ENCODE results near the gene PAPSS1. TPM values are rescaled to one million over a fixed set of nuclear protein-coding genes. Genes with fewer than 3 reads are reported as not detected.
"Not testable (repeated sequence)": the region's sequence is repeated elsewhere in the genome, so short reads cannot be mapped to it uniquely, and the experiment has no call there.

The PAPSS1 gene
- total RNA-seq: 118 TPM

DNA sequence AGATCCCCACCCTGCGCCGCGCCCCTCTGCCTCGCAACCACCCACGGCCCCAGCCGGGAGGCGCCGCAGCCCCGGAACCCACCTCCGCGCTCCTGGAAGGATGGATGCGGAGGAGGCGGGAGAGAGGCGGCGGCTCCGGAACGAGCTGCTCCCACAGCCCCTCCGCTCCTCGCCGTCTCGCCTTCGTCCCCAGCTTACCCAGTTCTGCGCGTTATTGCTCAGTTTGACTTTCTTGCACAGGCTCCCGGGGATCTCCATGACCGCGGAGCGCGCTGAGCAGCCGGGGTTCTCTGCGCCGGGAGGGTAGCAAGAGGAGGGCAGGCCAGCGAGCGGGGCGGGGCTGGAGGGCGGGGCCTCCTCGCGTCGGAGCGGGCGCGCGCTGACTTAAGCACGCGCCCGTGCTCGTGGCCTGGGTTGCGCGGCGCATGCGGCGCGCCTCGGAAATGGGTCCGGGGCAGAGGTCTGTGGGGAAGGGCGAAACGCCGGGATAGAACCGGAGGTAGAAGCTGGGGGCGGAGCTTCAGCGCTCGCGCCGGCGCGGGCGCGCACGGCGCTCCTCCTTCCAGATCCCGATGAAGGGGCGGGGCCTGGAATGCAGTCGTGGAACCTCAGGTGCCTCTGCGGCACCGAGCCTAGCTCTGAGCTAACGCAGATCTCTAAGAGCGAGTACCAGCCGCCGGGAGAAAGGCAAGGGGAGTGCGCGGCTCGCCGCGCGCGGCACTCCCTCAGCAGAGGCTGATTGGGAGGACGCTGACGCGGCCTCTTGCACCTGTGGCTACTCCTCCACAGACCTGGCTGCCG is at the start of gene PAPSS1:
Gene PAPSS1 (minus strand): TSS at position 313 of the 801 bp plus-strand sequence. CDS start 55 bp downstream, at position 258.
- peak; percentile 94 for DNase-seq

DNA sequence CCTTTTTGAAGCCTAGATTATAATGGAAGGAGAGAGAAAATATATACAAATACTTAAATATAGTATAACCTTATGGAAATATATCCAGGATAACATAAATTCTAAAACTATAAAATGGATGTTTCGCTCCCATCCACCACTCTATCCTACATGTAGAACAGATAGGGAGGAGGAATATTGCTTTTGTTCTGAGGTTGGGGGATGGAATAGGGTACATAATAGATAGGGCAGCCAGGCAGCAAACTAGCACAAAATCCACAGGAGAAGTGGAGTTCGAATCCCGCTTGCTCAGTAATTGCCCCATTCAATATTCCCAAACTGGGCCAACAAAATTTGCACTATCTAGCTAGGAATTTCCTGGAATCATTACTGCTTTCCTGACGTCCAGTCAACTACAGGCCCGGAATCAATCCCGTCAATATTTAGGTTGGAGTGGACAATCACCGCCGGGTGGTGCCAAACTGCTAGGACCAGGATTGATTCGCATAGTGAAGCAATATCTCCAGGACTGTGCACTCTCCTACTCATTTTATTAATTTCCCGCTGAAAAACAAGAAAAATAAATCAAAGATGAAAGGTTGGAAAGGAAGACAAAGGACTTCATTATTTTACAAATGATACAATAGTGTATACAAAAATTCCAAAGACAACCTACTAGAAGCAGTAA is 40.4 kb upstream of the PAPSS1 start:
- no peak for DNase-seq

DNA sequence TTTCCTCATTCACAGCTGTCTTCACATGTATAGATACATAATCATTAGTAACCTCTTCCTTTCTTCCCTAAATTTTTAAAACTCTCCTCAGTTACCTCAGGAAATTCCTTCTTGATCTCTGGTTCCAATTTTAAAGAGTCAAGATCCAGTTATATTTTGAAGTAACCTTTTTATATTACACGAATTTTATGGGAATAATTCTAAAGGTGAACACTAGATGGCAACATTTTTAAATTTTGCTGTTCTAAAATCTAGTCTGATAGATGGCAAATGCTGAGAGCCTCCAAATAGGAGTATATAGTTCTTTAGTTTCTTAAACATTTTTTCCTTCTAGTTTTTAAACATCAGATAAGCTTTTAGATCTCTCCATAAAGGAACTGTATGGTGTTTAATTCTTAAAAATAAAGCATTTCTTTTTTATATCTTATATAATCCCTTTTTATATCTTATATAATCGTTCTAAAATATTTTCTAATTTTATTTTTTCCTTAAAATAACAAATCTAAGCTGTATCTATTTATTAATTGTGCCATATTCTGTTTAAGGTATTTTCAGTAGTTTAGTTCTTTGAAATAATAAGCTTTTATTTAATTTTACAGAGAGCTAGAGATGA is 37.9 kb upstream of the PAPSS1 start:
- DNase-seq: no peak

DNA sequence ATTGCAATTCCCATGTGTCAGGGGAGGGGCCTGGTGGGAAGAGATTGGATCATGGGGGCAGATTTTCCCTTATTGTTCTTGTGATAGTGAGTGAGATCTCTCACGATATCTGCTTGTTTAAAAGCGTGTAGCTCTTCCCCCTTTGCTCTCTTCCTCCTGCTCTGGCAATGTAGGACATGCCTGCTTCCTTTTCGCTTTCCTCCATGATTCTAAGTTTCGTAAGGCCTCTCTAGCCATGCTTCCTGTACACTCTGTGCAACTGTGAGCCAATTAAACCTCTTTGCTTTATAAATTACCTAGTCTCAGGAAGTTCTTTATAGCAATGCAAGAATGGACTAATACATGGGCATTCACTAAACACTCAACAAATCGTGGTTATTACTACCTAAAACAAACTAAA is 37.2 kb upstream of the PAPSS1 start:
- DNase-seq: no peak

DNA sequence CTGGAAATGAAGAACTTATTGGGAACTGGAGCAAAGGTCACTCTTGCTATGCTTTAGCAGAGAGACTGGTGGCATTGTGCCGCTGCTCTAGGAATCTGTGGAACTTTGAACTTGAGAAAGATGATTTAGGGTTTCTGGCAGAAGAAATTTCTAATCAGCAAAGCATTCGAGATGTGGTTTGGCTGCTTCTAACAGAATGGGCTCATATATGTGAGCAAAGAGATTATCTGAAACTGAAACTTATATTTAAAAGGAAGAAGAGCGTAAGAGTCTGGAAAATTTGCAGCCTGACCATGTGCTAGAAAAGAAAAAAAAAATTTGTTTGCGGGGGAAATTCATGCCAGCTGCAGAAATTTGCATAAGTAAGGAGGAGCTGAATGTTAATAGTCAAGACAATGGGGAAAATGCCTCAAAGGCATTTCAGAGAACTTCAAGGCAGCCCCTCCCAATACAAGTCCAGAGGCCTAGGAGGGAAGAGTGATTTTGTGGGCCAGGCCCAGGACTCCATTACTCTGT is 35.9 kb upstream of the PAPSS1 start:
- DNase-seq: no peak

DNA sequence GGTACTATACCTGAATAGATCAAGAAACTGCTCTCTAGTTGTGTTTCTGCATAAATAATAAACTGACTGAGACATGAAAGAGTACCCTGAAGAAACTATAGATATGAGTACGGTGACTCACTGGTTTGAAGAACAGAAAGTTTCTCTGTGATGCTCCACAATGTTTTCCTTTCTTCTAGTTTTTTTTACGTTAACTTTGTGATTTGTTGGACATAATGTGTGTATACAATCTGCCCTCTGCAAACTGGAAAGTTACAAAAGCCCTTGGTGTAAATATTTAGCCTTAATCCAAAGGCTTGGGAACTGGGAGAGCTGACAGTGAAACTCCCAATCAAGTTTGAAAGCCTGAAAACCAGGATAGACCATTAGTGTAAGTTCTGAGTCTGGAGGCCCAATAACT is 31.6 kb upstream of the PAPSS1 start:
- no peak for DNase-seq

DNA sequence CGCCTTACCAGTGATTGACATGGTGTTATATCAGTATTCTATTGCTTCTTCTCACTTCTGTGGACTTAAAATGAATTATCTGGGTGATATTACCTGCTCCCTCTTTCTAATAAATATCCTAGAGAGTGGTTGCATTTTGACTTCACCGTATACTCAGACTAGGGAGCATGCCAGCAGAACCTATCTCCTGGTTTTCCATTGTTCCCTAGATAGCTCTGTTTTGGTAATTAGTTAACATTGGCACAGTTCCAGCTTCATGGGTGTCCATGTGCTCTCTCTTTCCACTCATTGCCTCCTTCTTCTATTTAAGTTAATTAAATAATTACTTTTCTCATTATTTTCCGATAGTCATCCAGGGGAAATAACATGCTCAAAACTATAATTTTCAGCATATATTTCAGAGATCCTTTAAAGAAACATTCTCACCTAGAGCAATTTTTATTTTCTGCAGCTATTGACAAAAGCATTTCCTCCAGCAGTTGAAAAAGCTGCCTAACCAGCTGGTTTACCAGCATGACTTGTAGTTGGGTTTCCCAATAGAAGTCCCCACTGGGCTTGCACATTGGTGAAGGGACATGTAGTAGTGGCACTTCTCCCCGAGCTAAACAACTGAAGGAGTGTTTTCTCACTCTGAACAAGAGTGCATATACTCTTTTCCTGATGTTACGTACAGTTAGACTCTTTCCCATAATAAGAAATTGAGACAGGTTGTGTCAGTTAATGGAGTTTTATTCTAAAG is 27.9 kb upstream of the PAPSS1 start:
- no peak for DNase-seq

DNA sequence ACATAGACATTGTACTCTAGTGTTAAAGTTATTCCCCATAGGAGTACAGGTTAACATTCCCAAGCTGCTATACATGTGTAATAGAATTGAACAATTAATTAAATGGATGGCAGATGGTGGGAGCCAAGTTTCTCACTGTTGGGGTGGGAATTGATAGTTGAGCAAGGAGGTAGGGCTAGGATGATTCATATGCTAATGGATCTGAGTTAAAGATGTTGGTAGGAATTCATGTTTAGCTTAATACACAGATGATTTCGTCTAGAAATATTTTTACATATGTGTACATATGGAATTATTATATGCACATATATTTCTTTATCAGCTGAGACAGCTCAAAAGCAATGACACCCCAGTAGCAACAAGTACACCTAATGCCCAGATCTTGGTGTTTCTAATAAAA is 26.1 kb upstream of the PAPSS1 start:
- DNase-seq: no peak

DNA sequence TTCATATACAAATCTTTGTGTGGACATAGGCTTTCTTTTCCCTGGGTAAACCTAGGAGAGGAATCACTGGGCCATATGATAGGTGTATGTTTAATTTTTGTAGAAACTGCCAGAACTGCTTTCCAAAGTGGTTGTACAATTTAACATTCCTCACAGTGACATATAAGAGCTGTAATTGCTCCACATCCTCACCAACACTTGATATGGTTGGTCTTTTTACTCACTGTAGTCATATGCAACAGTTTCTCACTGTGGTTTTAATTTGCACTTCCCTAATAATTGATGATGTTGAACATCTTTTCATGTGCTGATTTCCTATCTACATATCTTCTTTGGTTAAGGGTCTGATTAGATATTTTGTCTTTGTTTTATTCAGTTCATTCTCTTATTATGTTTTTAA is 24.5 kb upstream of the PAPSS1 start:
- DNase-seq: no peak

DNA sequence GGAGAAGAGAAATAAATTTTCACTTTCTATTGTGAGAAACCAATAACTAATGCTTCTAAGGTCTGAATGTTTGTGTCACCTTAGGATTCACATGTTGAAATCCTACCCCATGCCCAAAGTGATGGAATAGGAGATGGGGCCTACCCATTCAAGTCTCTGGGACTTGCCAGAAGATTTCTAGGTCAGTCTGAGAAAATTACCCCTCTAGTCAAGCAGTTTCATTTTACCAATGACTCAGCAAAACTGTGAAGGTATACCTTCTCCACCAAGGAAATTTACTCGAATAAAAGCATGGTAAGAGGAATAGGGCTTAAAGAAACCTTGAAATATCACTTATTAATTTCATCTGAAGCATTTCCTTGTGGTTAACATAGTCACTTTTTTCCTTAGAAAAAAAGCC is 23.5 kb upstream of the PAPSS1 start:
- no peak for DNase-seq

DNA sequence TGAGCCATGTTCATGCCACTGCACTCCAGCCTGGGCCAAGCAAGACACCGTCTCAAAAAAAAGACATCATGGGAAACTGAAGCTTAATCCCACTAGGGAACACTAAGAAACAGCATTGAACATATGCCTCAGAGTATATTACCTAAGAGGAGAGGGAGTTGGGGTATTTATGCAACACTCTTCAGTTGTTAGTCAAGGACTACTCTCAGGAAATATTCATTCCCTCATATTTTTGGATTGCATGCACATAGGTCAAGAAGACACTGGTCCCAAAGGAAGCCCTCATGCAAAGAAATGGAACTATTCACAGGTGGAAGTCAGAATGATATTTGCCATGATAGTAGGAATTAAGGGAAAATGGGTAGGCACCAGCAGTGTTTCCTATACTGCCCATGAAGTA is 22.8 kb upstream of the PAPSS1 start:
- DNase-seq: no peak

DNA sequence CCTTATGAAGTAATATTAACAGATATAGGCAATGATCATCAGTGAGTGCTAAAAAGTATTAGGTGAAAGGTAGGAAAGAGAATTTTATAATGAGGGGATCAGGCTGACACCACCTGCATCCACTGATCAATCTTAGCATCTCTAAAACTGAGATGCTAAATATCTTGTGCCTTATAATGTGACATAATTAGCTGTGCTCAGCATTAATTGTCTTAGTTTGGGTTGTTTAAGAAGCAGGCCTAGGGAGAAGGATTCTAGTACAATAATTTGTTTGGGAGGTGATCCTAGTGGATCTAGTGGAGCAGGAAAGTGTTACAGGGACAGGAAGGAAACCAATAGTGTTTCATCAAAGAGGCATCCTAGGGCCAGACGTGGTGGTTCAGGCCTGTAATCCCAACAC is 22.2 kb upstream of the PAPSS1 start:
- DNase-seq: no peak

DNA sequence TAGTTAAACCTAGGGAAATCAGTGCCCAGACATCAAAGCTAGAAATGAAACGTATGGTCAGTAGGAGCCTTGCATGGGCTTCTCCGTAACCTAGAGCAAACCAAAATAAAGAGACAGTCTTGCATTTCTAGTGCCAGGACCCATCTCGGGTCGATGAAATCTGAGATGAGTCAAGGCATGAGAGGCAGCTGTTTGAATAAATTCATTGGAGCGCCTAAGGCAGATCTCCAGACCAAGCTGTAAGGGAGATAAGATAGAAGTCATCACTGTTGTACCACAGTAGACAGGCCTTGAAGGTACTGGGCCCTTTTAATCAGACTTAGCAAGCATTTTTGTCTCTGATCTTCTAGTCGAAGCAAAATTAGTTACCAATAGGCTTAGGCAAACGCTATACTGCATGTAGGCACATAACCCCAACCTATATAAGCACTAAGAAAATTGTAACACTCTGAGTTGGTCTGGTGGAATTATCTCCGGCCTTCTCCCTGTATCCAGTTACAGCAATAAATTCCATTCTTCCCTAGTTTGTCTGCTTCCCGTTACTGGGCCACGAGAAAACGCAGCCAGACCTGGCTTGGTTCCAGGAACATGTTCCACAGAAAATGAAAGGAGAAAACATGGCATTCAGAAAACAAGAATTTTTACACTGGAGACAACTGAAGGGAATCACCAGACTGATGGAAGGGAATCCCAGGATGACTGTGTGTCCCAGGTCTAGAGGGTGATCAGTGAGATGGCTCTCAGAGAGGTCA is 21.1 kb upstream of the PAPSS1 start:
- DNase-seq: no peak

DNA sequence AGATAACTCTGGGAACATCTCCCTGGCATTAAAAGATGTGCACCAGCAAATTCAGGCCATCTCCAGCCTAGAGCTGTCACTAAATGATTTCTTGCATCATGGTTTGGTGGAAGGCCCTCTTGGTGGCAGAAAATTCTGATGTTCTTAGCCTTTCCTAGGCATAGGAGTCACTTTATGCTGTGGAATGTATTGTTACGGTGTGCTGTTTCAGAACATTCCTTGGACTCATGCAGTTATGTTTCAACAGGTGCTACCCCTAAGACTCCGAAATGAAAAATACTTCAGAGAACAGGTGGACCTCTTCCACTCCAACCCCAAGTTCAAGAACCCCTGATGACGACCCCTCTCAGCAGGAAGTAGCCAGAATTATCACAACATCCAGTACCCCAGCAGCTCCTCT is 20.3 kb upstream of the PAPSS1 start:
- no peak for DNase-seq

DNA sequence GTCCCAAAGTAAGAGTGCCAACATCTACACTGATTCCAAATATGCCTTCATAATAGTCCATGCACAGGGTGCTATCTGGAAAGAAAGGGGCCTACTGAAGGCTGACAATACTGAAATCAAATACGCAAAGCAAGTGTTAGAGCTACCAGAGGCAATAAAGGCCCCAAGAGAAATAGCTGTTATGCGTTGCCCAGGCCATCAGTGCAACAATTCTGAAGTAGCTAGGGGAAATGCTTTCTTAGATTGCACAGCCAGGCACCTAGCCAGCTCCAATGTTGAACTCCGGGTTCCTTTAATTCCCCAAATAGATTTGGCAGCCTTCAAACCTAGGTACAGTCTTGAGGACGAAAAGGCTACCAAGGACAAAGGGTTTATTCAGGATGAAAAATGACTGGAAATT is 17.4 kb upstream of the PAPSS1 start:
- DNase-seq: no peak

DNA sequence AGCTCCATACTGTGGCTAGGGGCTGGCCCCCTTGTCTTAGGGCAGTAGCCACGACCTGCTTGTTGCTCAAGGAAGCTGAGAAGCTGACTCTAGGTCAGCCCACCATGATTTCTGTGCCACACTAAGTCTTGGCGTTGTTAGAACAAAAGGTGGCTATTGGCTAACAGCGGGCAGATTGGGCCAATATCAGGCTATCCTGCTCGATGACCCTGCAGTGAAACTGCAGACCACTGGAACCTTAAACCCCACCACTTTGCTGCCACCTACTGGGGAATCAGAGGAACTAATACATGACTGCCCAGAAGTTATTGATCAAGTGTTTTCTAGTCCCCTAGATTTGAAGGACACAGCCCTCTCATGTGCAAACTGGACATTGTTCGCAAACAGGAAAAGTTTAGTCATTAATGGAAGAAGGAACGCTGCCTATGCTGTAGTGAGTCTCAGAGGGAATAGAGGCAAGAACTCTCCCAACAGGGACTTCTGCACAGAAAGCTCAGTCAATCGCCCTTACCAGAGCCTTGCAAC is 17.0 kb upstream of the PAPSS1 start:
- no peak for DNase-seq

DNA sequence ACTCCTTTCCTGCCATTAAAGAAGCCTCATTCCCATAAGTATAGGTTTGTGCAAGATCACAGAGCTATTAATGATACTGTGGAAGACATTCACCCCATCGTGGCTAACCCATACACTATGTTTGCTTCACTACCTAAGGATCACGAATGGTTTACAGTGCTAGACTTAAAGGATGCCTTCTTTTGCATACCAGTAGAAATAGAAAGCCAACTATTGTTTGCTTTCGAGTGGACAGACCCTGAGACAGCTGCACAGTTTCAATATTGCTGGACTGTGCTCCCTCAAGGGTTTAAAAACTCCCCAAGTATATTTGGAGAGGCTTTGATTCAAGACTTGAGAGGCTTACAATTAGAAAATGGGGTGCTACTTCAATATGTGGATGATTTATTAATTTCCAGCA is 16.0 kb upstream of the PAPSS1 start:
- DNase-seq: no peak

DNA sequence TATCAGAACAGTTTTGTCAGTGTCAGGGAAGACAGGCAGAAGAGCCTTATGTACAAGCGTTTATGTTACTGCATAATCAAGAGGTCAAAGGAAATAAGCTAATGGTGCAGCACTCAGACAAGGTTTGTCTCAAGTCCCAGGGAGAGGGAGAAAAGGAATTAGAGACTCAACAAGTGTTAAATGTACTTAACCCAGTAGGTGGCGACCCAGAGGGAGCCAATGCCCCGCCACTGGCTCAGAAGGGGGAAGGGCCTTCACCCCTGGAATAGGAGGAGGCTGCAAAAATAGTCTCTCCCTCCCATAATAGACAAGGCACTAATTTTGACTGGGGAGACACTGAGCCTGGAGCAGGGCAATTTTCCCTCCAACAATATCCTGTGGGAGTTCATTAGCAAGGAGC is 14.1 kb upstream of the PAPSS1 start:
- DNase-seq: no peak

DNA sequence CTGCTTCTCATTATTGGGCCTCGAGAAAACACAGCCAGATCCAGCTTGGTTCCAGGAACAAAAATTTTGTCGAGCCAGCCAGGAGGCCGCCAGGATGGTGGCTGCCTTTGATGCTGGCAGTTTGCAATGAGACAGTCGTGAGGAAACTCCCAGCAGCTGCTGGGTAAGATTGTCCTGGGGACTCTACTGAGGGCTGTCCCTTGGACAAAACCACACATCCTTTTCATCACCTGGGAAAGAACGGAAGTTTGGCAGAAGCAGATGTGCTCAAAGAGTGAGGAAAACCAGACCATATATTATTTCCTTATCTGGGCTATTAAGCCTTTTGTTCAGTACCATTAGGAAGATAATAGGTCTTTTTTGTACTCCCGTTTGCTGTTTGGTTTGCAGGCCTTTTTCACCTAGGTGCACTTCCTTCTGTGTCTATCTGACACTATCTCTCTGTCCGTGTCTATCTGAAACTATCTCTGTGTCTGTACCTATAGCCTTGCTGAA is 13.4 kb upstream of the PAPSS1 start:
- no peak for DNase-seq

DNA sequence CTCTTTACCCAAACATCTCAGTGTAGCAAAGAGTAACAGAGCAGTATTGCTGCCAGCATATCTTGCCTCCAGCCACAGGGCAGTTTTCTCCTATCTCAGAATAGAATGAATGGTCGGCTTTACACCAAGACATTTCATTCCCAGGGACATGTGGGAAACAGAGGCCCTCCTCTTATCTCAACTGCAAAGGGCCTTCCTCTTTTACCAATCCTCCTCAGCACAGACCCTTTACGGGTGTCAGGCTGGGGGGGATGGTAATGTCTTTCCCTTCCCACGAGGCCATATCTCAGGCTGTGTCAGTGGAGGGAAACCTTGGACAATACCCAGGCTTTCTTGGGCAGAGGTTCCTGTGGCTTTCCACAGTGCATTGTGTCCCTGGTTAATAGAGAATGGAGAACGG is 9.0 kb upstream of the PAPSS1 start:
- not testable (repeated sequence) for DNase-seq

DNA sequence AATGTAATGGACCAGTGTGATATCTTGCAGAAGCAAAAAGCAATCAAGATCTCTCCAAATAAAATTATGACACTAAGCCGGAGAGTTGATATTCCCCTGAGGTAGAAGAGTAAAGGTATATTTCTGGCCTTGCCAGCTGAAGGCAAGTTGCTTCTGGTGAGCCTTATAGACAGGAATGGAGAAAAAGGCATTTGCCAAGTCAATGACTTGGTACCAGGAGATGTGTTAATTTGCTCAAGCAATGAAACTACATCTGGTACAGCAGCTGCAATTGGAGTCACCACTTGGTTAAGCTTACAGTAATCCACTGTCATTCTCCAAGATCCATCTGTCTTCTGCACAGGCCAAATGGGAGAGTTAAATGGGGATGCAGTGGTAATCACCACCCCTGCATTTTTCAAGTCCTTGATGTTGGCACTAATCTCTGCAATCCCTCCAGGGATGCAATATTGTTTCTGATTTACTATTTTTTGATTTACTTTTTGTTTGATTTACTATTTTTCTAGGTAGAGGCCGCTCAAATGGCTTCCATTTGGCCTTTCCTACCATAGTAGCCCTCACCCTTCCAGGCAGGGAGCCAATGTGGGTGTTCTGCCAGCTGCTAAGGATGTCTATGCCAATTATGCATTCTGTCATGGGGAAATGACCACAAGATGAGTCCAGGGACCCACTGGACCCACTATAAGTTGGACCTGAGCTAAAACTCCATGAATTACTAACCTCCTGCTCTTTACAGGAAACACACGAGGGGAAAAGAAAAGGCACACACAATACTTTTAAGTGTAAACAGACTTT is 6.3 kb upstream of the PAPSS1 start:
- DNase-seq: not testable (repeated sequence)
